ENCODE data around the gene SPG7. TPM values are rescaled to one million over a fixed set of nuclear protein-coding genes. Genes with fewer than 3 reads are reported as not detected.

SPG7 gene
- total and polyA plus RNA-seq, 5 experiments from 2014 or later: 44.8 to 169 (median 58.2) TPM

DNA sequence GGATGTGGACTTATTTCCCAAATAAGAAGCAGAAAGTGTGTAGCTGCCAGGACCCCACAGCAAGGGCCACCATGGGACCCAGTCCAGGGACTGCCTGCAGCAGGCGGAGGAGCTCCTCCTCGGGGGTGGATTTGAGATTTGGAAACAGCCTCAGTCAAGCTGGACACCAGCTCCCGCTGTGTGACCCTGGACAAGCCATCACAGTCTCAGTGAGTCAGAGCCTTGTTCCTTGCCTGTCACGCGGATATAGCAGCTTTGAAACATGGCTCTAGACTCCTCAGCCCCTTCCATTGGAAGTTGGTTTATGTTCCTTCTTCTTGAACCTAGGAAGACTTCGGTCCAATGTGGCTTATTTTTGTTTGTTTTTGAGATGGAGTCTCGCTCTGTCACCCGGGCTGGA, 92.8 kb downstream of the SPG7 start:
- no peak overlapping the region for H3K4me3 Mint-ChIP-seq
- H3K27ac Mint-ChIP-seq: no peak overlapping the region
- ATAC-seq (no peak), DNase-seq (no peak)
- H3K4me1 Mint-ChIP-seq: peaks cover 7 to 18% (median 13%) of the 10 kb centered on the region in 4 donors
- POLR2A ChIA-PET: no interaction called here
- no peaks in the 10 kb centered on the region for H3K36me3 Mint-ChIP-seq
- H3K27me3 Mint-ChIP-seq: peaks cover 0 to 4% (median 0%) of the 10 kb centered on the region in 5 donors
- H3K9me3 Mint-ChIP-seq: no peaks in the 10 kb centered on the region

DNA sequence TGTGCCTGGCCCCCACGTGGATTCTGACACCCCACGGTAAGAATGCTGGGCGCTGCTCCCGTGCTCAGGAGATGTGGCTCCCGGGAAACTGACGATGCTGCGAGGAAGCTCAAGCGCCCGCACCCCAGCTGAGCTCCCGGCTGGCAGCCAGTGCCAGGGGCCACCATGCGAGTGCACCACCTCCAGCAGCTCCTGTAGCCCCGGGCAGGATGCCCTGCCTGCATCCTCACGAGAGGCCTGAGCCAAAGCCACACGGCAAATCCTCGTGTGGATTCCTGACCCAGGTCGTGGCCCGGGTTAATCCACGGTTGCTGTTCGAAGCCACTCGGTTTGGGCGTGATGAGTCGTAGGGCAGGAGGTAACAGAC, 93.7 kb downstream of the SPG7 start:
- POLR2A ChIA-PET: no interaction called here
- Mint-ChIP-seq H3K4me3 (peak overlapping the region in 3 of 10 donors; percentile 7 to 48 (median 32)), H3K9me3 (no peaks in the 10 kb centered on the region), H3K4me1 (peaks cover 7 to 18% (median 13%) of the 10 kb centered on the region in 4 donors), H3K27ac (no peak overlapping the region), H3K27me3 (peaks cover 0 to 4% (median 0%) of the 10 kb centered on the region in 5 donors), H3K36me3 (no peaks in the 10 kb centered on the region)
- DNase-seq: no peak
- ATAC-seq: no peak

- peak overlapping the region in 7 of 10 donors; percentile 19 to 50 (median 36) for H3K4me3 Mint-ChIP-seq
- peak; percentile 82 to 90 for ATAC-seq
- H3K36me3 Mint-ChIP-seq: no peaks in the 10 kb centered on the region
- POLR2A ChIA-PET: interaction anchor here (0.8 kb wide), 1 partner anchor 9 kb away, joined by 4 read pairs; no protein-coding TSS in a partner anchor
- peak in 5 of 10 donors; percentile 18 to 48 (median 39) for DNase-seq
- H3K27me3 Mint-ChIP-seq: peaks cover 0 to 4% (median 0%) of the 10 kb centered on the region in 5 donors
- peak overlapping the region in 2 of 10 donors; percentile 26 to 47 for H3K27ac Mint-ChIP-seq
- peaks cover 7 to 18% (median 13%) of the 10 kb centered on the region in 4 donors for H3K4me1 Mint-ChIP-seq
- H3K9me3 Mint-ChIP-seq: no peaks in the 10 kb centered on the region
Observed at GRCh38 chr16:89602273-89602951, 94.2 kb downstream of the SPG7 start.

- Mint-ChIP-seq H3K27ac (peak overlapping the region in 4 of 10 donors; percentile 26 to 57 (median 43)), H3K9me3 (no peaks in the 10 kb centered on the region), H3K36me3 (no peaks in the 10 kb centered on the region), H3K4me1 (peaks cover 7 to 18% (median 13%) of the 10 kb centered on the region in 4 donors), H3K4me3 (peak overlapping the region in 6 of 10 donors; percentile 10 to 50 (median 34)), H3K27me3 (peaks cover 0 to 4% (median 0%) of the 10 kb centered on the region in 5 donors)
- DNase-seq (no peak), ATAC-seq (peak in 1 of 2 donors; percentile 8)
- POLR2A ChIA-PET: interaction anchor here (0.8 kb wide), 1 partner anchor 8 kb away, joined by 4 read pairs; no protein-coding TSS in a partner anchor
Observed at GRCh38 chr16:89602952-89603590, 94.9 kb downstream of the SPG7 start.

GRCh38 chr16:89604764-89605163, 96.6 kb downstream of the SPG7 start:
- no peak for ATAC-seq
- peaks cover 7 to 16% (median 13%) of the 10 kb centered on the region in 4 donors for H3K4me1 Mint-ChIP-seq
- no peak overlapping the region for H3K4me3 Mint-ChIP-seq
- H3K36me3 Mint-ChIP-seq: no peaks in the 10 kb centered on the region
- H3K9me3 Mint-ChIP-seq: no peaks in the 10 kb centered on the region
- peaks cover 0 to 4% (median 0%) of the 10 kb centered on the region in 5 donors for H3K27me3 Mint-ChIP-seq
- H3K27ac Mint-ChIP-seq: no peak overlapping the region
- no peak for DNase-seq
- POLR2A ChIA-PET: no interaction called here

DNA sequence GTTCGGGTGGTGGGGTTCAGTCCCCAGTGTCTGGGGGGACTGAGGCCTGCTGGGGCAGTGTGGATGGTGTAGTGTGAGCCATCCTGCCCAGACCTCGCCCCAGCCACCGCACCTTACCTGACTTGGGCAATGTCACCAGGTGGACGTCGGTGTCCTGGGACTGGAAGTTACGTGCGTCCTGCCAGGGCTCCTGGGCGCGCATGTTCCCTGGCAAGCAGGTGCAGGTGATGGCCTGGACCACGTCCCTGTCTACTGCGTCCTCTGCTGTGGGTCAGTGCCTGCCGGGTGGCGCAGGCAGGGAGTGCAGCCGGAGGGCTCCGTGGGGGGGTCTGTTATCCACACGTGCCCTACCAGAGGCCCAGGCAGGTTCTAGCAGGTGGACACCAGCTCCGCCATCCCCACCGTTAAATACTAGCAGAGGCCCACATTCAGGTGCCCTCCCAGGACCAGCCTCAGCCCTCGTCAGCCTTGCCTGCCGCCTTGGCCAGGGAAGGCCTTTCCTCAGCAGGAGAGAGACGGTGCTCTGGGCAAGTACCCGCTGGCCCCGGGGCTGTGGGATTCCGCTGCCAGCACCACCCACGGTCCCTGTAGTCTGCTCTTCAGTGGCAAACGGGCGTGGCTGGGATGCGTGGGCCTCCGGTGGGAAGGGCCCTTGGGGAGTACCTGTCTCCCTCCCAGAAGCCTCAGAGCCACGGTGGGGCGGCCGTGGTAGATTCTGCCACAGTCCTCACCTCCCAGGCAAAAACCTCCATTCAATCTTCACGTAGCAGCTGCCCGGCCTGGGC, 97.2 kb downstream of the SPG7 start:
- Mint-ChIP-seq H3K4me1 (peaks cover 7 to 15% (median 13%) of the 10 kb centered on the region in 4 donors), H3K27ac (no peak overlapping the region), H3K36me3 (no peaks in the 10 kb centered on the region), H3K27me3 (peaks cover 0 to 4% (median 0%) of the 10 kb centered on the region in 5 donors), H3K4me3 (no peak overlapping the region), H3K9me3 (no peaks in the 10 kb centered on the region)
- DNase-seq: no peak
- no peak for ATAC-seq
- POLR2A ChIA-PET: no interaction called here

- Mint-ChIP-seq H3K27ac (no peak overlapping the region), H3K4me3 (no peak overlapping the region), H3K36me3 (no peaks in the 10 kb centered on the region), H3K27me3 (peaks cover 0 to 4% (median 0%) of the 10 kb centered on the region in 5 donors), H3K4me1 (peaks cover 7 to 15% (median 13%) of the 10 kb centered on the region in 4 donors), H3K9me3 (no peaks in the 10 kb centered on the region)
- DNase-seq (no peak), ATAC-seq (no peak)
- POLR2A ChIA-PET: no interaction called here
Observed at GRCh38 chr16:89606006-89606405, 97.8 kb downstream of the SPG7 start.

Other genes with a start within 250 kb of the SPG7 start
- gene ANKRD11, start 17.8 kb upstream of the SPG7 start, total RNA-seq: 100 to 1,000 TPM; 326 to 328 TPM
- gene ANKRD11, start 17.8 kb upstream of the SPG7 start, polyA plus RNA-seq: 10 to 100 TPM in 2 of 3 donors, 1 to 10 TPM in 1; 8.9 to 61.1 (median 13.9) TPM
- 1,000 to 10,000 TPM; 5,034 to 5,103 TPM for gene RPL13, start 52.3 kb downstream of the SPG7 start, total RNA-seq
- gene RPL13, start 52.3 kb downstream of the SPG7 start, polyA plus RNA-seq: 1,000 to 10,000 TPM; 5,034 to 7,902 (median 7,525) TPM
- under 1 TPM in 1 of 2 experiments, not detected in 1; 0.23 TPM for gene CPNE7, start 67.4 kb downstream of the SPG7 start, total RNA-seq
- under 1 TPM in 1 of 3 donors, not detected in 2; 0.53 TPM for gene CPNE7, start 67.4 kb downstream of the SPG7 start, polyA plus RNA-seq
- gene DPEP1, start 105.2 kb downstream of the SPG7 start, total RNA-seq: not detected
- not detected for gene DPEP1, start 105.2 kb downstream of the SPG7 start, polyA plus RNA-seq
- gene CHMP1A, start 149.3 kb downstream of the SPG7 start, total RNA-seq: 10 to 100 TPM; 75.3 to 75.4 TPM
- gene CHMP1A, start 149.3 kb downstream of the SPG7 start, polyA plus RNA-seq: 10 to 100 TPM; 48.9 to 58.3 (median 52.7) TPM
- 1 to 10 TPM; 6.2 to 7.7 TPM for gene SPATA33, start 149.4 kb downstream of the SPG7 start, total RNA-seq
- 1 to 10 TPM; 1.7 to 3.0 (median 2.3) TPM for gene SPATA33, start 149.4 kb downstream of the SPG7 start, polyA plus RNA-seq
- 100 to 1,000 TPM; 129 to 135 TPM for gene CDK10, start 178.3 kb downstream of the SPG7 start, total RNA-seq
- gene CDK10, start 178.3 kb downstream of the SPG7 start, polyA plus RNA-seq: 10 to 100 TPM; 25.4 to 63.3 (median 27.3) TPM
- gene SPATA2L, start 193.3 kb downstream of the SPG7 start, total RNA-seq: 1 to 10 TPM; 6.9 to 8.1 TPM
- gene SPATA2L, start 193.3 kb downstream of the SPG7 start, polyA plus RNA-seq: 1 to 10 TPM; 3.5 to 6.4 (median 5.4) TPM
- gene VPS9D1, start 212.5 kb downstream of the SPG7 start, total RNA-seq: 10 to 100 TPM; 16.5 to 17.0 TPM
- 1 to 10 TPM in 1 of 3 donors, under 1 TPM in 2; 0.53 to 1.3 (median 0.91) TPM for gene VPS9D1, start 212.5 kb downstream of the SPG7 start, polyA plus RNA-seq
- 100 to 1,000 TPM; 168 to 171 TPM for gene ZNF276, start 213.1 kb downstream of the SPG7 start, total RNA-seq
- 10 to 100 TPM; 15.0 to 56.0 (median 19.6) TPM for gene ZNF276, start 213.1 kb downstream of the SPG7 start, polyA plus RNA-seq